CD14-positive monocyte (primary cell): ENCODE measurements around the gene GPI. TPM values are rescaled to one million over a fixed set of nuclear protein-coding genes. Genes with fewer than 3 reads are reported as not detected.

Experiments
- DNase-seq, 3 donors: peaks; one replicate each; pipeline ENCODE4 v3.0.0-alpha.2; 2011 to 2022
- H2AFZ ChIP-seq: 2 replicates; pipeline ENCODE4 v1.6.0; 2012; ENCODE audit warnings: mild to moderate bottlenecking, low read depth, low read length, inconsistent platforms; ENCODE audit not compliant: insufficient read depth, poor library complexity, severe bottlenecking
- H3K27ac ChIP-seq, 2 donors: 1 replicate in 1 of 2; 2 replicates in 1 of 2; pipeline ENCODE4 v1.5.1; 2012 to 2013; ENCODE audit warnings: low read length in 2 of 2, control low read depth in 1 of 2, inconsistent platforms in 1 of 2, low read depth in 1 of 2, mild to moderate bottlenecking in 1 of 2
- H3K27me3 ChIP-seq, 2 donors: one replicate each; pipeline versions ENCODE4 v1.6.0 to v1.6.1; 2011 to 2013; ENCODE audit warnings: low read length in 2 of 2; ENCODE audit not compliant: control insufficient read depth in 2 of 2, insufficient read depth in 2 of 2
- H3K36me3 ChIP-seq, 2 donors: replicated peaks in 1 of 2; 1 replicate in 1 of 2; 2 replicates in 1 of 2; pipeline versions ENCODE4 v1.5.1 to v1.6.1; 2012 to 2013; ENCODE audit warnings: low read length in 2 of 2, control low read depth in 1 of 2, inconsistent platforms in 1 of 2, mild to moderate bottlenecking in 1 of 2; ENCODE audit not compliant: insufficient read depth in 2 of 2, control insufficient read depth in 1 of 2
- H3K4me1 ChIP-seq, 2 donors: 1 replicate in 1 of 2; 2 replicates in 1 of 2; pipeline versions ENCODE4 v1.5.1 to v1.6.1; 2012 to 2013; ENCODE audit warnings: low read length in 2 of 2, control low read depth in 1 of 2, inconsistent platforms in 1 of 2, mild to moderate bottlenecking in 1 of 2, moderate library complexity in 1 of 2; ENCODE audit not compliant: insufficient read depth in 2 of 2, control insufficient read depth in 1 of 2
- H3K4me2 ChIP-seq: replicated peaks from 2 replicates; pipeline ENCODE3; 2012; ENCODE audit warnings: low read length, moderate library complexity, mild to moderate bottlenecking; ENCODE audit not compliant: poor library complexity, severe bottlenecking; ENCODE audit errors: extremely low read depth
- H3K4me3 ChIP-seq, 3 experiments: fragments of 200-600 bp in 1 of 3; sonication (generic) in 1 of 3; replicated peaks in 1 of 3; 1 replicate in 2 of 3; 2 replicates in 1 of 3; pipeline ENCODE4 v1.5.1; 2011 to 2013; ENCODE audit warnings: low read length in 3 of 3, mild to moderate bottlenecking in 3 of 3, control low read depth in 2 of 3, low read depth in 2 of 3, inconsistent platforms in 1 of 3, moderate library complexity in 1 of 3
- H3K79me2 ChIP-seq: 2 replicates; pipeline ENCODE4 v1.6.0; 2012; ENCODE audit warnings: mild to moderate bottlenecking, control low read depth, inconsistent platforms, low read length, moderate library complexity; ENCODE audit not compliant: insufficient read depth
- H3K9ac ChIP-seq: 2 replicates; pipeline ENCODE4 v1.6.0; 2017; ENCODE audit warnings: low read length, mild to moderate bottlenecking; ENCODE audit not compliant: insufficient read depth, poor library complexity, severe bottlenecking
- H3K9me3 ChIP-seq, 2 donors: replicated peaks in 1 of 2; 1 replicate in 1 of 2; 2 replicates in 1 of 2; pipeline versions ENCODE4 v1.5.1 to v1.6.1; 2012 to 2013; ENCODE audit warnings: low read length in 2 of 2, control low read depth in 1 of 2; ENCODE audit not compliant: control insufficient read depth in 1 of 2, insufficient read depth in 1 of 2
- H4K20me1 ChIP-seq: 2 replicates; pipeline ENCODE4 v1.6.0; 2012; ENCODE audit warnings: mild to moderate bottlenecking, low read length, control low read depth, moderate library complexity; ENCODE audit not compliant: insufficient read depth
- H3K27ac Mint-ChIP-seq, 7 donors: one replicate each; pipeline ENCODE4 v1.8.0; 2020; ENCODE audit warnings: mild to moderate bottlenecking in 7 of 7, mixed read lengths in 7 of 7, moderate library complexity in 6 of 7, inconsistent platforms in 2 of 7
- H3K27me3 Mint-ChIP-seq, 3 donors: one replicate each; pipeline ENCODE4 v1.8.0; 2021 to 2022; ENCODE audit warnings: low read depth in 3 of 3, mild to moderate bottlenecking in 3 of 3, mixed read lengths in 3 of 3, moderate library complexity in 3 of 3, inconsistent platforms in 1 of 3
- H3K36me3 Mint-ChIP-seq, 2 donors: one replicate each; pipeline ENCODE4 v1.8.0; 2020; ENCODE audit warnings: mixed read lengths in 2 of 2, inconsistent platforms in 1 of 2, mild to moderate bottlenecking in 1 of 2
- H3K4me1 Mint-ChIP-seq: one replicate; pipeline ENCODE4 v1.8.0; 2020; ENCODE audit warnings: mild to moderate bottlenecking, mixed read lengths
- H3K4me3 Mint-ChIP-seq, 2 donors: one replicate each; pipeline ENCODE4 v1.8.0; 2020; ENCODE audit warnings: mild to moderate bottlenecking in 2 of 2, mixed read lengths in 2 of 2, moderate library complexity in 1 of 2
- H3K9me3 Mint-ChIP-seq, 7 donors: one replicate each; pipeline ENCODE4 v1.8.0; 2020 to 2022; ENCODE audit warnings: mixed read lengths in 7 of 7, mild to moderate bottlenecking in 6 of 7, moderate library complexity in 6 of 7, inconsistent platforms in 2 of 7
- WGBS: methylation state at CpG from one replicate; pipeline ENCODE4 v1.1.5; 2013; ENCODE audit warnings: missing lambda C conversion rate; ENCODE audit not compliant: insufficient coverage; 5-methylcytosine and 5-hydroxymethylcytosine counted together
- intact Hi-C, 2 donors: fragments of 100-400 bp; cut with micrococcal nuclease; formaldehyde crosslinking; loops; one replicate each; pipeline versions ENCODE4 v1.15.0 to v1.15.1; 2023
- polyA plus RNA-seq, 3 donors: library from polyadenylated mRNA; depleted of rRNA in 1 of 3; unstranded in 2 of 3; stranded (reverse) in 1 of 3; fragments of 300-500 nt in 2 of 3; fragments of >200 nt in 1 of 3; fragmentation: Illumina TruSeq in 2 of 3; gene quantifications; 1 replicate in 2 of 3; 2 replicates in 1 of 3; pipeline ENCODE4 v1.2.3, GENCODE V29; 2012 to 2021
- TF ChIP-seq, protein P1 (sequence below): fragments of 200-600 bp; IDR thresholded peaks from one replicate; pipeline ENCODE4 v1.8.0; 2022; ENCODE audit warnings: antibody characterized with exemption, mild to moderate bottlenecking

GPI gene
- polyA plus RNA-seq, 3 donors, result 81.2 to 107 (median 95.3) TPM

DNA sequence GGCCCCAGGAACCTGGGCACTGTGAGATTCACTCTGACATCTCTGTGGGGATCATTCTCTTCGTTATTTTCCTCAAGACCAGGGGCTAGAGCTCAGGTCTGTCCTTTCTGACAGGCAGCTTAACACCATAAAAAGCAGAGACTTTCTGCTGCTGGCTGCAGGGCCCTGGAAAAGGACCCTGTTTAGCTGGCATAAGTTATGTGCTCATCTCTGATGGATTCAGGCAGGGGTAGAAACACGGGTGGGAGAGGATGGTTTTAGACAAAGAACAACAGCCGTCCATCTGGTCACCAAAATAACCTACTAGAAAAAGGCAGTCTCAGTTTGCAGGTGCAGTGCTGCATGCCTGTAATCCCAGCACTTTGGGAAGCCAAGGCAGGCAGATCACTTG, 2.3 kb upstream of the GPI start:
- Histone ChIP-seq H3K9ac (no peak overlapping the region), H3K27ac (no peak overlapping the region), H3K36me3 (peaks cover 3 to 10% of the 10 kb centered on the region in 2 donors), H3K4me3 (no peak overlapping the region), H3K4me1 (peaks cover 40 to 48% of the 10 kb centered on the region in 2 donors), H3K79me2 (peaks cover 26% of the 10 kb centered on the region), H4K20me1 (peaks cover 17% of the 10 kb centered on the region), H3K4me2 (no peak overlapping the region), H3K9me3 (no peaks in the 10 kb centered on the region), H2AFZ (no peak overlapping the region), H3K27me3 (no peaks in the 10 kb centered on the region)
- H3K9me3 Mint-ChIP-seq, result no peaks in the 10 kb centered on the region
- H3K27ac Mint-ChIP-seq, result no peak overlapping the region
- no peak overlapping the region for H3K4me3 Mint-ChIP-seq
- WGBS, result 78% methylated on average over 2 of the region's 3 CpGs
- intact Hi-C loops, result no loop called here
- H3K36me3 Mint-ChIP-seq, result peaks cover 5 to 6% of the 10 kb centered on the region in 2 donors
- TF ChIP-seq, protein P1, sequence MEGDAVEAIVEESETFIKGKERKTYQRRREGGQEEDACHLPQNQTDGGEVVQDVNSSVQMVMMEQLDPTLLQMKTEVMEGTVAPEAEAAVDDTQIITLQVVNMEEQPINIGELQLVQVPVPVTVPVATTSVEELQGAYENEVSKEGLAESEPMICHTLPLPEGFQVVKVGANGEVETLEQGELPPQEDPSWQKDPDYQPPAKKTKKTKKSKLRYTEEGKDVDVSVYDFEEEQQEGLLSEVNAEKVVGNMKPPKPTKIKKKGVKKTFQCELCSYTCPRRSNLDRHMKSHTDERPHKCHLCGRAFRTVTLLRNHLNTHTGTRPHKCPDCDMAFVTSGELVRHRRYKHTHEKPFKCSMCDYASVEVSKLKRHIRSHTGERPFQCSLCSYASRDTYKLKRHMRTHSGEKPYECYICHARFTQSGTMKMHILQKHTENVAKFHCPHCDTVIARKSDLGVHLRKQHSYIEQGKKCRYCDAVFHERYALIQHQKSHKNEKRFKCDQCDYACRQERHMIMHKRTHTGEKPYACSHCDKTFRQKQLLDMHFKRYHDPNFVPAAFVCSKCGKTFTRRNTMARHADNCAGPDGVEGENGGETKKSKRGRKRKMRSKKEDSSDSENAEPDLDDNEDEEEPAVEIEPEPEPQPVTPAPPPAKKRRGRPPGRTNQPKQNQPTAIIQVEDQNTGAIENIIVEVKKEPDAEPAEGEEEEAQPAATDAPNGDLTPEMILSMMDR, result no peak
- peaks cover 46% of the 10 kb centered on the region for H3K4me1 Mint-ChIP-seq
- peaks cover 0 to 2% (median 2%) of the 10 kb centered on the region in 3 donors for H3K27me3 Mint-ChIP-seq
- no peak for DNase-seq

DNA sequence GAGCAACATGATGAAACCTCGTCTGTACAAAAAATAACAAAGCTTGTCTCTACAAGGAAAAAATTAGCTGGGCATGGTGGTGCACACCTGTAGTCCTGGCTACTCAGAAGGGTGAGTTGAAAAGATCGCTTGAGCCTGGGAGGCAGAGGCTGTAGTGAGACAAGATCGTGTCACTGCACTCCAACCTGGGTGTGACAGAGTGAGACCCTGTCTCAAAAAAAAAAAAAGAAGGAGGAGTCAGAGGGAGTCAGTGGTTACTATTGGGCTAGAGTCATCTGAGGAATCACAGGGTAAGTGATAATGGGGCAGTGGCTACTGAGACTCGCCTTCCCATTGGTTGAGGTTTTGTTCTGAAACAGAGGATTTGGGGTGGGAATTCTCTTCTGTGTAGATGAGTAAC, 1.9 kb upstream of the GPI start:
- no peak for DNase-seq
- WGBS, result 81% methylated on average over 4 of the region's 4 CpGs
- Mint-ChIP-seq H3K4me1 (peaks cover 49% of the 10 kb centered on the region), H3K9me3 (no peaks in the 10 kb centered on the region), H3K36me3 (peaks cover 9 to 11% of the 10 kb centered on the region in 2 donors), H3K4me3 (no peak overlapping the region), H3K27ac (peak overlapping the region in 1 of 7 donors; percentile 4), H3K27me3 (peaks cover 0 to 2% (median 2%) of the 10 kb centered on the region in 3 donors)
- Histone ChIP-seq H2AFZ (no peak overlapping the region), H3K4me3 (no peak overlapping the region), H3K27me3 (no peaks in the 10 kb centered on the region), H3K9ac (no peak overlapping the region), H3K27ac (no peak overlapping the region), H3K36me3 (peaks cover 3 to 14% of the 10 kb centered on the region in 2 donors), H3K79me2 (peaks cover 30% of the 10 kb centered on the region), H3K9me3 (no peaks in the 10 kb centered on the region), H3K4me2 (no peak overlapping the region), H3K4me1 (peaks cover 40 to 48% of the 10 kb centered on the region in 2 donors), H4K20me1 (peaks cover 17% of the 10 kb centered on the region)
- TF ChIP-seq, protein P1, result no peak
- intact Hi-C loops, result no loop called here
